ENCODE results near the gene CA9. TPM values are rescaled to one million over a fixed set of nuclear protein-coding genes. Genes with fewer than 3 reads are reported as not detected.

The CA9 gene
- total and polyA plus RNA-seq, 9 of the 15 experiments (the other 6 are each of a cell fraction or from before 2014, with no cell fraction given) = 0.15 to 10.6 (median 0.60) TPM; not detected in 4

- Histone ChIP-seq H3K4me3 (no peak overlapping the region), H3K36me3 (ENCODE audit: control insufficient read depth, insufficient read depth, low read length) (peaks cover 7% of the 10 kb centered on the region; the same call in 2 of the 3 replicates), H2AFZ (ENCODE audit: low read depth, low read length) (no peak overlapping the region), H3K9me1 (ENCODE audit: control insufficient read depth, insufficient read depth, low read length) (no peaks in the 10 kb centered on the region), H3K4me2 (ENCODE audit: insufficient read depth, low read length) (no peak overlapping the region), H3K4me1 (replicated peaks in 1 of 2; ENCODE audit: control insufficient read depth in 2 of 2, insufficient read depth in 2 of 2, low read length in 2 of 2) (peaks cover 11 to 23% of the 10 kb centered on the region in 2 experiments; a peak in 4 of 5 replicates), H3K79me2 (ENCODE audit: control insufficient read depth, insufficient read depth, low read length) (no peaks in the 10 kb centered on the region), H3K27ac (ENCODE audit: extremely low read depth, low read depth, low read length) (no peak overlapping the region), H3K9me3 (replicated peaks; ENCODE audit: control insufficient read depth, insufficient read depth, low read depth, low read length) (no peaks in the 10 kb centered on the region), H4K20me1 (replicated peaks; ENCODE audit: control insufficient read depth, insufficient read depth, low read length) (no peaks in the 10 kb centered on the region), H3K27me3 (ENCODE audit: control insufficient read depth in 2 of 2, insufficient read depth in 2 of 2, low read length in 2 of 2) (no peaks in the 10 kb centered on the region), H3K9ac (ENCODE audit: insufficient read depth in 1 of 2, low read depth in 2 of 2, low read length in 2 of 2) (no peak overlapping the region)
- CTCF ChIA-PET (ENCODE audit: low intra/inter-chr PET ratio) = no interaction called here
- TF ChIP-seq NUFIP1 (IDR thresholded peaks at IDR 0.05; ENCODE audit: partially characterized antibody) (no peak), MEF2D (tag; conservative IDR thresholded peaks at IDR 0.05; ENCODE audit: low read depth) (no peak), MED1 (CRISPR knock-in tag; IDR thresholded peaks at IDR 0.05; ENCODE audit: borderline replicate concordance) (no peak), PYGO2 (tag; IDR thresholded peaks at IDR 0.05) (no peak), PHB2 (IDR thresholded peaks at IDR 0.05; ENCODE audit: low read depth) (no peak), ARID3A (IDR thresholded peaks at IDR 0.05; ENCODE audit: borderline replicate concordance, low read depth, low read length) (no peak), ESRRB (CRISPR knock-in tag; IDR thresholded peaks at IDR 0.05; ENCODE audit: borderline replicate concordance) (no peak), KAT7 (CRISPR knock-in tag; IDR thresholded peaks at IDR 0.05; ENCODE audit: borderline replicate concordance) (no peak), TARDBP (IDR thresholded peaks at IDR 0.05) (no peak), RBM22 (IDR thresholded peaks at IDR 0.05; ENCODE audit: low read depth, low read length, poor library complexity, severe bottlenecking) (no peak), ZNF75A (CRISPR knock-in tag; IDR thresholded peaks at IDR 0.05) (no peak), PTRF (tag; IDR thresholded peaks at IDR 0.05) (no peak), NR2F6 (CRISPR knock-in tag; IDR thresholded peaks at IDR 0.05) (no peak), TCF7L2 (IDR thresholded peaks at IDR 0.05; ENCODE audit: low read depth, low read length) (no peak), ZNF717 (CRISPR knock-in tag; IDR thresholded peaks at IDR 0.05) (no peak), NCOA4 (IDR thresholded peaks at IDR 0.05; ENCODE audit: partially characterized antibody) (no peak)
- TF ChIP-seq, protein P1, sequence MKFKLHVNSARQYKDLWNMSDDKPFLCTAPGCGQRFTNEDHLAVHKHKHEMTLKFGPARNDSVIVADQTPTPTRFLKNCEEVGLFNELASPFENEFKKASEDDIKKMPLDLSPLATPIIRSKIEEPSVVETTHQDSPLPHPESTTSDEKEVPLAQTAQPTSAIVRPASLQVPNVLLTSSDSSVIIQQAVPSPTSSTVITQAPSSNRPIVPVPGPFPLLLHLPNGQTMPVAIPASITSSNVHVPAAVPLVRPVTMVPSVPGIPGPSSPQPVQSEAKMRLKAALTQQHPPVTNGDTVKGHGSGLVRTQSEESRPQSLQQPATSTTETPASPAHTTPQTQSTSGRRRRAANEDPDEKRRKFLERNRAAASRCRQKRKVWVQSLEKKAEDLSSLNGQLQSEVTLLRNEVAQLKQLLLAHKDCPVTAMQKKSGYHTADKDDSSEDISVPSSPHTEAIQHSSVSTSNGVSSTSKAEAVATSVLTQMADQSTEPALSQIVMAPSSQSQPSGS (CRISPR knock-in tag; IDR thresholded peaks at IDR 0.05) = no peak
- no peak for FAIRE-seq
- WGBS (ENCODE audit: insufficient coverage, low coverage, missing lambda C conversion rate) = 70% methylated on average over 11 of the region's 11 CpGs
- no peak for ATAC-seq
- POLR2A ChIA-PET = interaction anchor here (1.0 to 1.3 kb wide), 3 partner anchors 8 to 126 kb away, joined by 3 to 5 read pairs (median 4); partner anchors contain the start of gene SPAG8
- intact Hi-C loops (cut with micrococcal nuclease) (no loop called here), in situ Hi-C loops (cut with MboI) (no loop called here)
- BruUV-seq (replicated peaks) = no TSS peak
- DNase-seq (ENCODE audit: extremely low read depth in 1 of 4, low spot score in 3 of 4) = no peak
These were observed 12.8 kb downstream of the CA9 start for GRCh38 chr9:35686222-35687203.

All from K562 (cell line).